Renal cortical epithelial cell (primary cell): Measurements from ENCODE around the gene UBR4. TPM values are rescaled to one million over a fixed set of nuclear protein-coding genes. Genes with fewer than 3 reads are reported as not detected.
A peak's percentile ranks its signal among the peaks of the same experiment; 100 is the strongest.
"Not testable (repeated sequence)": the region's sequence is repeated elsewhere in the genome, so short reads cannot be mapped to it uniquely, and the experiment has no call there.

ENCODE experiments used
- DNase-seq: peaks from one replicate; pipeline ENCODE4 v3.0.0-alpha.2; 2011; ENCODE audit warnings: low read depth
- total RNA-seq: library from RNA; depleted of rRNA; stranded (reverse); fragments of >200 nt; gene quantifications from 2 replicates; pipeline ENCODE4 v1.2.3, GENCODE V29; 2014

Gene UBR4
- 61.1 and 174 TPM in 2 replicates for total RNA-seq

GRCh38 chr1:19209990-19210771, at the start of gene UBR4:
TSS of gene UBR4 (minus strand) at chr1:19210266. CDS start at chr1:19210248, 18 bp downstream.
- peak; percentile 84 for DNase-seq

GRCh38 chr1:19258353-19258752, 48.3 kb upstream of the UBR4 start:
- no peak for DNase-seq

- no peak for DNase-seq
These were observed 47.3 kb upstream of the UBR4 start for GRCh38 chr1:19257178-19257914.

- DNase-seq: not testable (repeated sequence)
These were observed 46.2 kb upstream of the UBR4 start for GRCh38 chr1:19256301-19256700.

GRCh38 chr1:19255288-19255687, 45.2 kb upstream of the UBR4 start:
- no peak for DNase-seq

- no peak for DNase-seq
These were observed 44.4 kb upstream of the UBR4 start for GRCh38 chr1:19254416-19254815.

GRCh38 chr1:19251305-19252196, 41.5 kb upstream of the UBR4 start, which contains the start of the genes EMC1 and MRTO4:
TSS of gene EMC1 (minus strand) at chr1:19251524. CDS start at chr1:19251509, 15 bp downstream.
TSS of gene MRTO4 (plus strand) at chr1:19251805. CDS start at chr1:19251836, 31 bp downstream.
- DNase-seq: peak; percentile 51

GRCh38 chr1:19250629-19251304, 40.7 kb upstream of the UBR4 start:
- no peak for DNase-seq

GRCh38 chr1:19240673-19241538, 30.8 kb upstream of the UBR4 start:
- peak; percentile 34 for DNase-seq

GRCh38 chr1:19239876-19240275, 29.8 kb upstream of the UBR4 start:
- DNase-seq: no peak

- DNase-seq: no peak
These were observed 24.2 kb upstream of the UBR4 start for GRCh38 chr1:19234224-19234623.

GRCh38 chr1:19232524-19232846, 22.4 kb upstream of the UBR4 start:
- DNase-seq: peak; percentile 70

- not testable (repeated sequence) for DNase-seq
These were observed 21.9 kb upstream of the UBR4 start for GRCh38 chr1:19231736-19232523.

GRCh38 chr1:19229828-19230325, 19.8 kb upstream of the UBR4 start:
- DNase-seq: no peak

GRCh38 chr1:19229229-19229628, 19.2 kb upstream of the UBR4 start:
- DNase-seq: no peak

GRCh38 chr1:19222979-19223824, 13.1 kb upstream of the UBR4 start:
- peak; percentile 46 for DNase-seq

- no peak for DNase-seq
These were observed 12.5 kb upstream of the UBR4 start for GRCh38 chr1:19222573-19222972.

- DNase-seq: no peak
These were observed 10.9 kb upstream of the UBR4 start for GRCh38 chr1:19220991-19221390.
